ENCODE results near the gene RPL26.

DNA sequence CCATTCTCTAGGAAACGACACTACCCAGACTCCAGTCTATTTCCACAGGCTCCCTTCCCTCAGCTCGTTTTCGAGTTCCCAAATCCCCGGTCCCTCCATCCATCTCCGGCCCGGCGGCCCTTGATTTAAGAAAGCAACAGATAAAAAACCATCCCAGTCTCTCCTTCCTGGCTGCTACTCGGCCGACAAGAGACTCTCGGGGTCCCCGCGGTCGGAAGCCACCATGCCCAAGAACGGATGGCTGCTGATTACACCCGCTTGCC, 182 bp downstream of the RPL26 start:
- TF ChIP-seq, protein P1, sequence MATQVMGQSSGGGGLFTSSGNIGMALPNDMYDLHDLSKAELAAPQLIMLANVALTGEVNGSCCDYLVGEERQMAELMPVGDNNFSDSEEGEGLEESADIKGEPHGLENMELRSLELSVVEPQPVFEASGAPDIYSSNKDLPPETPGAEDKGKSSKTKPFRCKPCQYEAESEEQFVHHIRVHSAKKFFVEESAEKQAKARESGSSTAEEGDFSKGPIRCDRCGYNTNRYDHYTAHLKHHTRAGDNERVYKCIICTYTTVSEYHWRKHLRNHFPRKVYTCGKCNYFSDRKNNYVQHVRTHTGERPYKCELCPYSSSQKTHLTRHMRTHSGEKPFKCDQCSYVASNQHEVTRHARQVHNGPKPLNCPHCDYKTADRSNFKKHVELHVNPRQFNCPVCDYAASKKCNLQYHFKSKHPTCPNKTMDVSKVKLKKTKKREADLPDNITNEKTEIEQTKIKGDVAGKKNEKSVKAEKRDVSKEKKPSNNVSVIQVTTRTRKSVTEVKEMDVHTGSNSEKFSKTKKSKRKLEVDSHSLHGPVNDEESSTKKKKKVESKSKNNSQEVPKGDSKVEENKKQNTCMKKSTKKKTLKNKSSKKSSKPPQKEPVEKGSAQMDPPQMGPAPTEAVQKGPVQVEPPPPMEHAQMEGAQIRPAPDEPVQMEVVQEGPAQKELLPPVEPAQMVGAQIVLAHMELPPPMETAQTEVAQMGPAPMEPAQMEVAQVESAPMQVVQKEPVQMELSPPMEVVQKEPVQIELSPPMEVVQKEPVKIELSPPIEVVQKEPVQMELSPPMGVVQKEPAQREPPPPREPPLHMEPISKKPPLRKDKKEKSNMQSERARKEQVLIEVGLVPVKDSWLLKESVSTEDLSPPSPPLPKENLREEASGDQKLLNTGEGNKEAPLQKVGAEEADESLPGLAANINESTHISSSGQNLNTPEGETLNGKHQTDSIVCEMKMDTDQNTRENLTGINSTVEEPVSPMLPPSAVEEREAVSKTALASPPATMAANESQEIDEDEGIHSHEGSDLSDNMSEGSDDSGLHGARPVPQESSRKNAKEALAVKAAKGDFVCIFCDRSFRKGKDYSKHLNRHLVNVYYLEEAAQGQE (IDR thresholded peaks at IDR 0.05; ENCODE audit: insufficient read depth in 1 of 2, low read depth in 2 of 2, low read length in 2 of 2) = no peak; a peak in 1 of 4 replicates
- TF ChIP-seq SIN3A (IDR thresholded peaks at IDR 0.05; ENCODE audit: borderline replicate concordance, insufficient read depth, low read length) = no peak

Measured in PFSK-1 (cell line).